ENCODE data around the gene AHCY. TPM values are rescaled to one million over a fixed set of nuclear protein-coding genes. Genes with fewer than 3 reads are reported as not detected.
"Not testable (repeated sequence)": the region's sequence is repeated elsewhere in the genome, so short reads cannot be mapped to it uniquely, and the experiment has no call there.

AHCY gene
- total and polyA plus RNA-seq, 2 experiments from 2014 or later, result 115 to 263 TPM

- Histone ChIP-seq H3K36me3 (peaks cover 51% of the 10 kb centered on the region), H3K9me3 (ENCODE audit: low read depth) (no peaks in the 10 kb centered on the region), H3K4me1 (ENCODE audit: low read depth) (no peaks in the 10 kb centered on the region), H3K27ac (no peak overlapping the region), H3K4me3 (no peak overlapping the region), H3K27me3 (no peaks in the 10 kb centered on the region)
- DNase-seq (ENCODE audit: low read depth in 1 of 2, low spot score in 1 of 2), result no peak
- TF ChIP-seq CTCF (IDR thresholded peaks at IDR 0.05; ENCODE audit: low read depth, low read length), result no peak
Measured at GRCh38 chr20:34290471-34290870, 12.7 kb downstream of the AHCY start.

- not testable (repeated sequence) for H3K4me1 ChIP-seq (ENCODE audit: low read depth); H3K9me3 ChIP-seq (ENCODE audit: low read depth); H3K4me3 ChIP-seq; H3K27ac ChIP-seq; H3K27me3 ChIP-seq; DNase-seq (ENCODE audit: low read depth in 1 of 2, low spot score in 1 of 2)
- H3K36me3 ChIP-seq, result peaks cover 65% of the 10 kb centered on the region
Measured at GRCh38 chr20:34287500-34287899, 15.7 kb downstream of the AHCY start.

- no peaks in the 10 kb centered on the region for H3K9me3 ChIP-seq (ENCODE audit: low read depth)
- no peak for DNase-seq (ENCODE audit: low read depth in 1 of 2, low spot score in 1 of 2)
- TF ChIP-seq CTCF (IDR thresholded peaks at IDR 0.05; ENCODE audit: low read depth, low read length), result no peak
- H3K4me3 ChIP-seq, result no peak overlapping the region
- H3K27me3 ChIP-seq, result no peaks in the 10 kb centered on the region
- peaks cover 66% of the 10 kb centered on the region for H3K36me3 ChIP-seq
- H3K4me1 ChIP-seq (ENCODE audit: low read depth), result no peaks in the 10 kb centered on the region
- no peak overlapping the region for H3K27ac ChIP-seq
Measured at GRCh38 chr20:34285450-34285849, 17.7 kb downstream of the AHCY start.

GRCh38 chr20:34283844-34284243, 19.3 kb downstream of the AHCY start:
- no peak for TF ChIP-seq CTCF (IDR thresholded peaks at IDR 0.05; ENCODE audit: low read depth, low read length)
- Histone ChIP-seq H3K27me3 (no peaks in the 10 kb centered on the region), H3K9me3 (ENCODE audit: low read depth) (no peaks in the 10 kb centered on the region), H3K27ac (no peak overlapping the region), H3K36me3 (peaks cover 62% of the 10 kb centered on the region), H3K4me3 (no peak overlapping the region), H3K4me1 (ENCODE audit: low read depth) (no peaks in the 10 kb centered on the region)
- no peak for DNase-seq (ENCODE audit: low read depth in 1 of 2, low spot score in 1 of 2)

- Histone ChIP-seq H3K9me3 (ENCODE audit: low read depth) (no peaks in the 10 kb centered on the region), H3K4me1 (ENCODE audit: low read depth) (no peaks in the 10 kb centered on the region), H3K4me3 (no peak overlapping the region), H3K27ac (no peak overlapping the region), H3K27me3 (no peaks in the 10 kb centered on the region), H3K36me3 (peaks cover 64% of the 10 kb centered on the region)
- no peak for TF ChIP-seq CTCF (IDR thresholded peaks at IDR 0.05; ENCODE audit: low read depth, low read length)
- DNase-seq (ENCODE audit: low read depth in 1 of 2, low spot score in 1 of 2), result no peak
Measured at GRCh38 chr20:34282041-34282440, 21.1 kb downstream of the AHCY start.

- Histone ChIP-seq H3K4me3 (no peak overlapping the region), H3K27ac (no peak overlapping the region), H3K9me3 (ENCODE audit: low read depth) (no peaks in the 10 kb centered on the region), H3K4me1 (ENCODE audit: low read depth) (no peaks in the 10 kb centered on the region), H3K27me3 (no peaks in the 10 kb centered on the region), H3K36me3 (peaks cover 64% of the 10 kb centered on the region)
- TF ChIP-seq CTCF (IDR thresholded peaks at IDR 0.05; ENCODE audit: low read depth, low read length), result no peak
- no peak for DNase-seq (ENCODE audit: low read depth in 1 of 2, low spot score in 1 of 2)
Measured at GRCh38 chr20:34281177-34281576, 22.0 kb downstream of the AHCY start.

Measured in cardiac muscle cell (in vitro differentiated cells and primary cell).